Subcutaneous adipose tissue (tissue), 4 donors: ENCODE measurements around the gene RLN3. TPM values are rescaled to one million over a fixed set of nuclear protein-coding genes. Genes with fewer than 3 reads are reported as not detected.

ENCODE experiments used
- CTCF ChIP-seq: fragments of 450-650 bp; IDR thresholded peaks from one replicate; pipeline ENCODE4 v1.5.1; 2016; ENCODE audit warnings: low read depth, mild to moderate bottlenecking, control low read depth, antibody characterized with exemption, moderate library complexity
- total RNA-seq, 4 donors: library from RNA; depleted of rRNA; stranded (reverse); fragments of >200 nt; gene quantifications; one replicate each; pipeline ENCODE4 v1.1.0, GENCODE V29; 2016

RLN3 gene
- total RNA-seq, 4 donors from 2014 or later, result not detected

DNA sequence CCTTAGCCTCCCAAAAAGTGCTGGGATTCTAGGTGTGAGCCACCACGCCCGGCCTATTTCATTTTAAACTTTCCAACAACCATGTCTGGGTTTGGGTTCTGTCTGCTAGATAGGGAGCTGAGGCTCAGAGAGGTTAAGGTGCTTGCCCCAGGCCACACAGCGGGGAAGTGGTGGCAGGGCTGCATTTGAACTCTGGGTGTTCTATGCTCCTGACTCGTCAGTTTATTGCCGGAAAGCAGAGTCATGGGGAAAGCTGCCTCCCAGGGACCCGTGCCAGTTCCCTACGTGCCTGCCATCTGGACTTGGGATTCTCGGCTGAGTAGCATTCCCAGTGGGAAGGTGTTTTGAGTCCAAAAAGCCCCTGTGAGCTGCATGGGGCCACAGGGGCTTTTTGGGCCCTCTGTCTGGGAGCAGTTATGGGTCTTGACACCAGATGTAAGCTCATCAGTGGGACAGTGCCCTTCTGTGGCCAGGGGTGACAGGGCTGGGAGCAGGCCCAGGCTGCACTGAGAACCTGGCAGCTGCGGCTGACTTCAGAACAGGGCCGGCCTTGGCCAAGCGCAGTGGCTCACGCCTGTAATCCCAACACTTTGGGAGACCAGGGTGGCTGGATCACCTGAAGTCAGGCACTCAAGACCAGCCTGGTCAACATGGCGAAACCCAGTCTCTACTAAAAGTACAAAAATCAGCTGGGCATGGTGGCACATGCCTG, 32.8 kb upstream of the RLN3 start:
- no peak for TF ChIP-seq CTCF

DNA sequence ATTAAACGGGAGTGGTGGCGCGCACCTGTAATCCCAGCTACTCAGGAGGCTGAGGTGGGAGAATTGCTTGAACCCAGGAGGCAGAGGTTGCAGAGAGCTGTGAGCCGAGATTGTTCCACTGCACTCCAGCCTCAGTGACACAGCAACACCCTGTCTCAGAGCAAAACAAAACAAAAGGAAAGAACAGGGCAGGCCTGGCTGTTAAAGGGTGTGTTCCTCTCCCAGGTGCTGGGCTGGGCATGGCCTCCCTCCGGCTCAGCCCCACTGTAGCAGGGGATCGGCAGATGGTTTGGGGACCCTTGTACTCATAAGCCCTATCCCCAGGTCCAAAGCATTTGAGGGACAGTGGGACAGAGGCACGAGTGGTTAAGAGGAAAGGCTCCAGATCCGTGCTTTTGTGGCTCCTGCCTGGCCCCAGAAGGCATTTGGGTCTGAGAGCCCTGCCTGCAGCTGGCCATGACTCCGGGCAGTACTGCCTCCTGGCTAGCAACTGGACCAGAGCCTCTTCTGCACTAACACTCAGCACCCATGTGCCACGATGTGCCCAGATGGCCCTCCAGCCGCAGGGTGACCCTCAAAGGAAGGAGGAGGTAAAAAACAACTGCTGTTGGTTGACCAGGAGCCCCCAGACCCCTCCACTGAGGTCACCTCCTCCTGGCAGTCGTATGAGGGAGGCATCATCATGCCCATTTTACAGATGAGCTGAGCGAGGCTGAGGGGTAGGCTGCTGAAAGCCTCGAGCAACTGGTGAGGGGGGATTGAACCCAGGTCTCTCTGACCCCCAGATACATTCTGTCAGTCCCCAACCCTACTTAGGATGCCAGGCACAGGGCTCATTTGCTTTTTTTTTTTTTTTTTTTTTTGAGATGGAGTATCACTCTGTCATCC, 31.8 kb upstream of the RLN3 start:
- TF ChIP-seq CTCF, result no peak

DNA sequence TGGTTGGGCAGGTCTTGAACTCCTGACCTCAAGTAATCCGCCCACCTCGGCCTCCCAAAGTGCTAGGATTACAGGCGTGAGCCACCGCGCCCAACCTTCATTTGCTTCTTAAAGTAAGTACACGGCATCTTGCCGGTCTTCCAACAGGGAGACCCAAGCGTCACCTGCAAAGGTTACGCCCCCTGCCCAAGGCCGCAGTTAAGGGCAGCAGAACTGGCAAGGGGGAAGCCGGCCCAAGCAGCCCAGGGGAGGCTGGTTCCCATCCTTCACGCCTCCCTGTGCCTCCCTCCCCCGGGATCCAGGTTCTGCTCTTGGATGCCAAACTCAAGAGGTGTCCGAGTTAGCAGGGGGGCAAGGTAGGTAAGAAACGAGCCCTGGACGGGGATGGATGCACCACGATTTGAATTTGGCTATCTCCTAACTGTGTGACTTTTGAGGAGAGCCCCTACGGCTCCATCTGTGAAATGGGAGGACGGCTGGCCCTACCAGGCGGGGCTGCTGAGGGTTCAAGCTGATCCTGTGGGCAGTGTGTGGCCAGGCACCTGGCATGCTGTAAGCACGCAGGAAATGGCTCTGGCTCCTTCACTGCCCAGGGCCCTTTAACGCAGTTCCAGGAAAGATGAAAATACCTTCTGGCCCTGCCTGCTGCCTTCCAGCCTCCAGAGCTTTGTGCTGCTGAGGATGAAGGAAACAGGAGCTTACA, 30.9 kb upstream of the RLN3 start:
- no peak for TF ChIP-seq CTCF

GRCh38 chr19:13997631-13997962, 30.4 kb upstream of the RLN3 start:
- TF ChIP-seq CTCF, result no peak

DNA sequence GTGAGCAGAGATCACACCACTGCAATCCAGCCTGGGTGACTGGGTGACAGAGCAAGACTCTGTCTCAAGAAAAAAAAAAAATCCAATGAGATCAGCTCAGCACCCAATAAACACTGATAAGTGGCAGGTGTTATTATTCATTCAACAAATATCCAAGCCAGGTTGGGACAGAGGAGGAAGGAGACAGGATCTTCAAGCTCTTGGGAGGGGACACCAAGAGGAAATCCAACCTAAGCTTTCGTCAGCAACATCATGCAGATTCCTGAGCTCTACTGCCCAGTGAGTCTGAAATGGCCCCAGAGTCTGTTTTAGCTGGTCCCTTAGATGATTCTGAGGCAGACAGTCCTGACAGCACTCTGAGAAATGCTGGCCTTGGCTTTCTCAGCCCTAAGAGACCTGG, 29.5 kb upstream of the RLN3 start:
- no peak for TF ChIP-seq CTCF

DNA sequence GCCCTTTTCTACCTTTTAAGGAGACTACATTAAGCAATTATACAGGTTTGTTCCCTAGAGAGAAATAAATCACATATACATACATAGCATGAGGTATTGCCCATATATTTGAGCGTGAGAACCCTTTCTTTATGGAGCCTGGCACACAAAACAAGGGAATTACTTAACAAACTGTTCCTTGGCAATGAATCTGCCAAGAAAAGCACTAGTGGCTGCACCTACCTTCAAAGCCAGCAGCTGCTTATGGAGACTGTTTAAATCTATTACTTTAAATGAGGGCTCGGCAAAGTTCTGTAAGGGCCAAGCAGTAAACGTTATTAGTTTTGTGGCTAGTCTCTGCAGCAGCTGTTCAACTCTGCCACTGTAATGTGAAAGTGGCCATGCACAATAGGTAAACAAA, 28.9 kb upstream of the RLN3 start:
- TF ChIP-seq CTCF, result no peak
